NCI-H146 treated with DMSO at 0.1 percent for 48 hours (cell line): ENCODE measurements around the gene IMP4.

Source experiments
- DNase-seq: peaks from one replicate; lab custom pipeline; 2025; ENCODE audit not compliant: unreplicated experiment; lab: John Stamatoyannopoulos, UW

Gene IMP4

DNA sequence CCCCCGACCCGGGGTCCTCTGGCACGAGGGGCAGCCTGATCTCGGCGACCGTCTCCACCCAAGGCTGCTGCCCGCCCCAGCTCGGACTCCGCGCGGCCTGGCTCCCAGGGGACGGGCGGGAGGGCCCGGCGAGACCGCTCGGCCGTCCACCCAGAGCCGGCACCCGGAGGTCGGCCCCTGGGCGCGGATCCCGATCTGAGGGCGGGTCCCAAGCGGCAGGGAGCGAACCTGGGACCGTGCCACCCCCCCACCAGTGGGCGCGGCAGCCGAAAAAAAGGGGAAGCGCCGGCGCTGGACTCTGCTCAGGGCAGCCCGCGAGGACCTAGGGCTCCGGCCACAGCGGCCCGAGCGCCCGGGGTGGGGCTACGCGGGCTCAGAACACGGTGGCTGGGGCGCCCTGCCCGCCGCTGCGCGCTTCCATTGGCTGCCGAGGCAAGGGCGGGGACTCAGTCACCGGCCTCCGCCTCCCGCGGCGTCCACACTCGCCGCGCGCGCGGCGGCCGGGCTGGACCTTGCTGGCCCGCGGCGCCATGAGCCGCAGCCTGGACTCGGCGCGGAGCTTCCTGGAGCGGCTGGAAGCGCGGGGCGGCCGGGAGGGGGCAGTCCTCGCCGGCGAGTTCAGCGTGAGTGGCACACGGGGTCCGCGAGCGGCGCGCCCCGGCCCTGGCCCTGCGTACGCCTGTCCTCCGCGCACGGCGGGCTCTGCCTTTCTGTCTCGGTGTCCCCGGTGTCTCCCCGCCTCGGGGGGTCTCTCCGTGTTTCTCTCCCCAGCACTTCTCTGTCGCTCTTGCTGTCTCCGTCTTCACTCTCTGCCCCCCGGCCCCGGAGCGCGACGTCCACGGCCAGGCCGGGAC is 13.1 kb downstream of the IMP4 start, which contains the start of gene PTPN18:
Gene PTPN18, plus strand, starts transcription at position 479 of the 854 bp plus-strand sequence. Its CDS starts 52 bp downstream, at position 531.
- peak; percentile 85 for DNase-seq

DNA sequence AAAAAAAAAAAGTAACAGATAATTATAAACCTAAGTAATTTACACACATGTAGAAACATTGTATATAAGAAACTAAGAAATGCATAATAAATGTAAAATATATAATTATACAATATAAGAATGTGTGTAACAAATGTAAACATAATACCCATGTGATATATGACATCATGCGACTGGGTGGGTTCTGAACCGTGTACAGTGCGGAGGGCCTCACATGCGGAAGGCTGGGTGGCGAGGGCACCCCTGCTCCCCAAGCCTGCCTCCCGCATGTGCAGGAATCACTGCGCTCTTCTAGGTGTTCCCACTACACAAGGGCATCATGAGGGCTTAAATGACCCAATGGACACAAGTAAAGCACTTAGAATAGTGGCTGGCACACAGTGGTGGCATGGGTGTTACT is 15.2 kb downstream of the IMP4 start:
- DNase-seq, result no peak

DNA sequence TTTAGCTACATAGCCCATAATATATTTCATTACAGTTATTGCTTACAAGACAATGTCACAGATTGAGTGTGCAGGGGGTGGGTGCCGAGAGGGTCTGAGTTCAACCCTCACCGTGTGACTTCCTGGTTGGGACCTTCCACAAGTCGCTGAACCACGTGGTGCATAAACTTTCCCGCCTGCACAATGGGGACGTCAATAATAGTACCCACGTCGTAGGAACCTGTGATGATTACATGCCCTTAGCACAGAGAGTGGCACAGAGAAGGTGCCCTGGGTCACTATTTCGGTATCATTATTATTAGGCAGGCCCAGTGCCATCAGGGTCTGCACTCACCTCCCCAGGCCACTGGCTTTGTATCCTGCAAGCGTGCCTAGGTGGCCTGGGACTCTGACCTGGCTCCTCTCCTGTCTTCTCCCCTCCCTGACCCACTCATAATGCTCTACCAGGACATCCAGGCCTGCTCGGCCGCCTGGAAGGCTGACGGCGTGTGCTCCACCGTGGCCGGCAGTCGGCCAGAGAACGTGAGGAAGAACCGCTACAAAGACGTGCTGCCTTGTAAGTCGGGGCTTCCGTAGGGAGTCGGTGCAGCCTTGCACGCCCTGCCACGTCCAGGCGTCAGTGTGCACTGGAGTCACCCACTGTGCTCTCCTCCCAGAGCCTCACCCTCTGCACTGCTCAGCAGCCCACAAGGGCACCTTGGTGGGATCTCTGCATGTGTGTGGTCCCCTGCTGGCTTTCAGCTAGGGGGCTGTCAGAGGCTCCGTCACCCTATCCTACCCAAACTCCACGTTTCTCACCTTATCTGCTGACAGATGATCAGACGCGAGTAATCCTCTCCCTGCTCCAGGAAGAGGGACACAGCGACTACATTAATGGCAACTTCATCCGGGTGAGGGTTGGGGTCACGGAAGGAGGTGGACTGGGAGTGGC is 16.0 kb downstream of the IMP4 start:
- no peak for DNase-seq

DNA sequence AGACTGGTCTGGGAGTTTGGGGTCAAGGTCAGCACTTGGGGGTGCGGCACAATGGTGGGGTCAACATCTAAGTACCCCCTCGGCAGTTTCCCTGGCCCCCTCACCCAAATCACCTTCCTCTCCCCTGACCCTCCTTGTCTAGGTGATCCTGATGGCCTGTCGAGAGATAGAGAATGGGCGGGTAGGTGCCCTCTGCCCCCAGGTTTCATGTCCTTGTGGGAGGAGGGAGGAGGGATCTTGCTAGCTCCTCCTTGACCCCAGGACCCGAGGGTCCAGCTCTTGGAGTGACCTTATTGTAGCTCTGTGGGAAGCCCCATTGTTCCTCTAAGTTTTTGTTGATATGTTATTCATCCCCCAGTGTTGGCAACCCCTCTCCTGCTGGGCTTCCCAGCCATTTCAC is 16.8 kb downstream of the IMP4 start:
- DNase-seq, result no peak

DNA sequence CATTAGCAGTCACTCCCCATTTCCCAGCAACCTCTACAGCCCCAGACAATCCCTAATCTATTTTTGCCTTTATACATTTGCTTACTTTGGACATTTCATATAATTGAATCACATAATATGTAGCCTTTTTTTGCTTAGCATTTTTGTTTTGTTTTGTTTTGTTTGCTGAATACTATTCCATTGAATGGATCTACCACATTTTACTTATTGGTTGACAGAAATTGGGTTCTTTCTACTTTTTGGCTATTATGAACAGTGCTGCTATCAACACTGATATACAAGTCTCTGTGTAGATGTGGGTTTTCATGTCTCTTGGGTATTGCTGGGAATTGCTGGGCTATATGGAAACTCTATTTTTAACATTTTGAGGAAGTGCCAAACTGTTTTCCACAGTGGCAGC is 20.8 kb downstream of the IMP4 start:
- DNase-seq, result no peak

DNA sequence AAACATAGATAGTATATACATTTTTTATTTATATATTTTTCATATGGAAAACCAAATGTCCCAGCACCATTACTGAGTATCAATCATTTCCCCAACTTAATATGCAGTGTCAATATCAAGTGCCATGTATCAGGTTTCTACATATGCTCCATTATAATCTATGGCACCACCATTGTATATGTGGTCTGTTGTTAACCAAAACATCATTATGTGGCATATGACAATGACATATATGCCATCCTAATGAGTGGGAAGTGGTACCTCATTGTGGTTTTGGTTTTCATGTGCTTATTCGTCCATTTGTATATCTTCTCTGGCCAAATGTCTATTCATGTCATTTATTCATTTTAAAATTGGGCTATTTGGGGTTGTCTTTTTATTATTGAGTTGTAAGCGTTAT is 22.4 kb downstream of the IMP4 start:
- DNase-seq, result no peak

DNA sequence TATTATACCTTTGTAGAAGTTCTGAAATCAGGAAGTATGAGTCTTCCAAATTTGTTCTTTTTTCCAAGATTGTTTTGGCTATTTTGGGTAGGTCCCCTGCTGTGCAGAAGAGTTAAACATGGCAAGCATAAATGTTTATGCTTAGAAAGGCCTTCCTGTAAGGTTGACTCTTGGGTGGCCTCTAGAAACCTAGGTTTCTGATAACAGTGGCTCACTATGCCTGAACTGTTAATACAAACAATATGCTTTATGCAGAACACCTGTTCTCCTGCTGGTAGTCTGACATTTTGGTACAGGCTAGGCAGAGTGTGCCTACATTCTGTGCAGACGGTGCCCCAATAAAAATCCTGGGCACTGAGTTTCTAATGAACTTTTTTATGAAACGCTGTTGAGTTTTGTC is 23.3 kb downstream of the IMP4 start:
- no peak for DNase-seq

DNA sequence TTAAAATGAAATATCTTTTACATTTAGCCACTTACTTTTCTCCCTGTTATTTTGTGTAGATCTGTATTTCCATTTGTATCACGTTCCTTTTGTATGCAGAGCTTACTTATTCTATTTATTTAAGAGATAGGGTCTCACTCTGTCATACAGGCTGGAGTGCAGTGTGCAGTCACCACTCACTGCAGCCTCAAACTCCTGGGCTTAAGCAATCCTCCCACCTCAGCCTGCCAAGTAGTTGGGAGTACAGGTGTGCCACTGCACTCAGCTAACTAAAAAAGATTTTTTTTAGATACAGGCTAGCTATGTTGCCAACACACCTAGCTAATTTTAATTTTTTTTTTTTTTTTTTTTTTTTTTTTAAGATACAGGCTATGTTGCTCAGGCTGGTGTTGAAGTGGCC is 24.0 kb downstream of the IMP4 start:
- DNase-seq, result no peak

DNA sequence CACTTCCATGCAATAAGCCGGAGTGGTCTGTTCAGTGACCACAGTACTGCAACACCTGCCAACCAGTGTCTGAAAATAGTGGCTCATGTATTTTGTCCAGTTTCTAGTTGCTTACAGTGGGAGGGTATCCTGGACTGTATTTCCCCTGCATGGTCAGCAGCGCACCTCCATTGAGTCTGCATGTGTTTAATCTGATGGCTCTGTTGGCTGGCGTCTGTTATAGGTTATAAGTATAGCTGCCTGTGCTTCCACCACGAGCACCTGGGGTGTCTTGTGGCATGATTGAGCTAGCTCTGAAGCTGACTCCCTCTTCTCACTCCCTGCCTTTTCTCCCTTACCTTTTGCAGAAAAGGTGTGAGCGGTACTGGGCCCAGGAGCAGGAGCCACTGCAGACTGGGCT is 26.1 kb downstream of the IMP4 start:
- DNase-seq, result no peak

DNA sequence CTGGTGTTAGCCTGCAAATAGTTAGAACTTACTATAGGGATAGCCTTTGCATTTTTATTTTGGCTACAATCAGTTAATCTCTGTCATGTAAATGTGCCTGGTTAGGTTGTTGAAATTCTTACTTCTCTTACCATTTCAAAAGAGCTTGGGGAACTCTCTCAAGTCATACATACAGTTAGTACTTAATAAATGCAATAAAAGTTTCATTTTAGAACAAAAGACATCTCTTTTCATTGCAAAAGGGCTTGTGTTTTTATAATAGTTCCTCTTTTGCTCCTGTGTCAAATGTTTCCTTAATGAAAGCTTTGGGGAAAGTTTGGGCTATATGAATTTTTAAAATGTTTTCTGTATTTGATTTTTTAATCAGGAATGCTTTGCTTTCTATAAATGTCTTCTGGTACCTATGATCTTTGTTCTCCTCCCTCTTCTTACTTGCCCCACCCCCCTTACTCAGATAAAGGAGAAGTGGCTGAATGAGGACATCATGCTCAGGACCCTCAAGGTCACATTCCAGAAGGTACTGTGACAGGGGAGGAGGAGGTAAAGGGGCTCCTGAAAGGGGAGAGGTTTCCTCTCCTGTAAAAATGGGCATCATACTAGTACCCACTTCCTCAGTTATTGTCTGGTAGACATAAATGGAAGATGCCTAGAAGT is 26.7 kb downstream of the IMP4 start:
- DNase-seq, result no peak

DNA sequence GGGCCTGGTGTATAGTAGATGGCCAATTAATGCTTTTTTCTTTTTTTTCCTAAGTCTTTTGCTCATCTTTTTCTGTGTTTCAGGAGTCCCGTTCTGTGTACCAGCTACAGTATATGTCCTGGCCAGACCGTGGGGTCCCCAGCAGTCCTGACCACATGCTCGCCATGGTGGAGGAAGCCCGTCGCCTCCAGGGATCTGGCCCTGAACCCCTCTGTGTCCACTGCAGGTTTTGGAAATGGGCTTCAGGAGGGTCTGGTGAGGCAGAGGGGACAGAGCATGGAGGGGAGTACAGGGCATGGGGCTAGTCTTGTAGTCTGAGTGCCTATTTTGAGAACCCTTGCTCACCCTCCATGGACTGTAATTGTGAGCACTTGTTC is 27.3 kb downstream of the IMP4 start:
- no peak for DNase-seq

DNA sequence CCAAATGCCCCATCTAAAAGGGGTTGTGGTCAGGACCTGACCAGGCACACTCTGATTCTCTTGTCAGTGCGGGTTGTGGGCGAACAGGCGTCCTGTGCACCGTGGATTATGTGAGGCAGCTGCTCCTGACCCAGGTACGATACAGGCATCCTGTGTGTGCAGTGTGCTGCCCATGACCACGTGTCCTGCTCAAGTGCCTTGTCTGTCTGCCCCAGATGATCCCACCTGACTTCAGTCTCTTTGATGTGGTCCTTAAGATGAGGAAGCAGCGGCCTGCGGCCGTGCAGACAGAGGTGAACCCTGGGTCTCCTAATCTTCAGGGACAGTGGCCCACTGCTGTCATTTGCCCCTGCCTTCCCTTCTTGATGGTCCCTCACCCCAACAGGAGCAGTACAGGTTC is 27.8 kb downstream of the IMP4 start:
- DNase-seq, result no peak

DNA sequence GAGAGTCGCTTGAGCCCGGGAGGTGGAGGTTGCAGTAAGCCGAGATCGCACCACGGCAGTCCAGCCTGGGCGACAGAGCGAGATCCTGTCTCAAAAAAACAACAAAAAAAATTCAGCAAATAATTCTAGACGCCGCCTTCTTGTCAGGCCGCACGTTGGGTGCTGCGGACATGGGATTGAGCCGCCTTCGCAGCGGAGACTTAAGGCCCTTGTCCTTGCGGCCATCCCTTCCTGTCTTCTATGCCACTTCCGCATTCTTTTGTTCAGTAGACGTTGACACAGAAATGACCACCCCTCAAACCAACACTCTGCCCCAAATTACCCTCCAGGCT is 29.0 kb downstream of the IMP4 start:
- peak; percentile 54 for DNase-seq

DNA sequence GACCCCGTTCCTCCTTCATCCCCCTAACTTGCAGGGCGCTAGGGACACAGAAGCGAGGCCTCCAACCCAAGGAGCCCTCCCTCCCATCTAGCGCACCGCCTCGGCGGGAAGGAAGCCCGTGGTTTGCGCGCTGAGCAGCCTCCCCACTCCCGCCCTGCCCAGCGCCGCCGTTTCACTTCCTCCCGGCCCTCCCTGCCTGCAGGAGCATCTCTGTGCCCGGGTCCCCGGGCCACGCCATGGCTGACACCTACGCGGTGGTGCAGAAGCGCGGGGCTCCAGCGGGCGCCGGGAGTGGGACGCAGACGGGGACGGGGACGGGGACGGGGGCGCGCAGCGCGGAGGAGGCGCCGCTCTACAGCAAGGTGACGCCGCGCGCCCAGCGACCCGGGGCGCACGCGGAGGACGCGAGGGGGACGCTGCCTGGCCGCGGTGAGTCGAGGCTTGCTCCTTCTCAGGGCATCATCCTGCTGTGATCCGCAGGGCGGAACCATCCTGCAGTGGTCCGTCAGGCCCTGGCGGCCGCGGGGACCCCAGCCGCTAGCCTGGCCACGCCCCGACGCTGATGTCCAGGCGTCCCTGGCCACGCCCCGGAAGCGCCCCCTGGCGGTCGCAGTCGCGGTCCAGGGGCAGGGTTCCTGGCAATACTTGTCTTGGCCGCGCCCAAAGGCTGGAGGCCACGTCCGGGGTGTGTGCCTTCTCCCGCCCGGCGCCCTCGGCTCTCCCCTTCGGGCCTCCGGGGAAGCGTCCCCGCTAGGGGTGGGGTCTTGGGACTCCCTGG is 29.5 kb downstream of the IMP4 start:
- DNase-seq, result peak; percentile 83

DNA sequence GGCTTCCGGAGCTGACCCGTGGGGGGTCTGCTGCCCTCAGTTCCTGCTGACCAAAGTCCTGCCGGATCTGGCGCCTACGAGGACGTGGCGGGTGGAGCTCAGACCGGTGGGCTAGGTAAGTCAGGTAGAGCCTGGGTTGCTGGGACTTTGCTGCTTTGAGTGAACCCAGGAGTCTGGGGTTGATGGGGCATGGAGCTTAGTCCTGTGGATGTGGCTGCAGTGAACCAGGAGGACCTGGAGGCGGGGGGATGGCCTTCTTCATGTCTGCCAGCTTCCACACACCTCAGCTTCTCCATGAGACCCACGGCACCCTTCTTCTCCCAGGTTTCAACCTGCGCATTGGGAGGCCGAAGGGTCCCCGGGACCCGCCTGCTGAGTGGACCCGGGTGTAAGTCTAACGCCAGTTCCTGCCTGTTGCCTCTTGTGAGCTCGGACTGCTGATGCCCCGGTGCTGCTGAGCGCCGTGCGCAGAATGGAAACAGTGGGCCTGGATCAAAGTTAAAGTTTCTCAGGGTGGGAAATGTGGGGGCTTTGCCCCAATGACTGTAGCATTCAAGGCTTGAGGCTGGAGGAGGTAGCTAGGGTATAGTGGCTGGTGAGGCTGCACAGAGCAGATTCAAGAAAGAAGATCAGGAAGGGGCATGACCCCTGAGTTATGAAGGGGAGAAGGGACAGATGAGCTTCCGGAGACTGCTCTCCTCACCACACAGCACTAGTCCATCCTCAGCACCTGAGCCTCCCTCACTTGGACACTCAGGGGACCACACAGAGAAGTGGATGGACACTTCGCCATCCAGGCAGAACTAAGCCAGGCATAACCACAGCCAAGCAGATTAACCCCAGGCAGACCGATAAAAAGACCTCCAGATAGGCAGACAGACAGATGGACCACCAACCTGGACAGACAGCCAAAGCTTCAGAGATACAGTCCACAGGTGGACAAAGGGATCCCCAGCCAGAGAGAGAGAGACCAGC is 30.4 kb downstream of the IMP4 start:
- no peak for DNase-seq

DNA sequence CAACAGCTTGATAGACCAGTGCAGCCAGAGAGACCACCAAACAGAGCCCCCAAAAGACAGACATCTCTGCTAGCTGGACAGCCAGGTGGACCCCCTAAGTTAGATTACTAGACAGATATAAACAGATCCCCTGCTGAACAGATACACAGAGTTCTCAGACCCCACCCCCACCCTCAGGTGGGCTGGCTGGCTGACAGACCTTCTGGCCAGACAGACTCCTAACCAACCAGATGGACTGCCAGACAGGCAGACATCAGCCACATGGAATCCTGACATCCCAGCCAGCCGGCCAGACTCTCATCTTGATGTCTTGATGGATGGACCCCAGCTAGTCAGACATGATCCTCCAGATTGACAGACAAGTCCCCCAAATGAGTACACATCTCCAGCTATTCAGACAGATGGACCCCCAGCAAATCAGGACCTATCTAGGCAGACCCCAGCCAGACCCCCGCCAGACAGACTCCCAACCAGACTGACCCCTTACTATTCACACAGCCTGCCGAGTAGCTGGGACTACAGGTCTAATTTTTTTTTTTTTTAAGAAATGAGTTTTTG is 31.2 kb downstream of the IMP4 start:
- DNase-seq, result no peak

DNA sequence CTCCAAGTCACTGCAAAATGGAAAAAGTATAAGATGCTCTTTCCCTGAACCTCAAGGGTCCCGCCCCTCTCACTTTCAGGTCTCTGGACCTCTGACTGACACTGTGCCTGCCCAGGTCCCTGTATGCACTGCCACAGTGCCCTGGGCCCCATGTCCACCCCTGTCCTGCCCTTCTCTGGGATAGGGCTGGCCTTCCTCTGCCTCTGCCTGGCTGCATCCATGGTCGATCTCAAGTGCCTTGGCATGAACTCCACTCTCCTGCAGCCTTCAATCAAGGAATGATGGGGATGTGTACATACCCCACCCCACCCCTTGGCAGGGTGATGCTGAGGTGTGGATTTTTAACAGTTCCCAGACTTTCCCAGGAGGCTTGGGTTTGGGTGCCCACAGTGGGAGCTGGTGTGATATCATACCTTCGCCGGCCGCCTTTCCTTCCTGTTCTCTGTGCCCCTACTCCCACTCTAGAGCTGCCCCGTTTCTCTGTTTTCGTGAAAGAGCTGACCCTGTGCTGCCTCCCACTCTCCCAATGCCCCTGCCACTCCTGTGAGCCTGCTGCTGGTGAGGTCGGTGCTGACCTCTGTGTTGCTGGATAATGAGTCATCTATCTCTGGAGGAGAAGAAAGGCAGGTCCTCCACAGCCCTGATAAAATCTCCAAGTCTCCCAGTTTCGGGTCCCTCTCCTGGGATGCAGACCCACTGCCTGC is 32.0 kb downstream of the IMP4 start:
- DNase-seq, result no peak

DNA sequence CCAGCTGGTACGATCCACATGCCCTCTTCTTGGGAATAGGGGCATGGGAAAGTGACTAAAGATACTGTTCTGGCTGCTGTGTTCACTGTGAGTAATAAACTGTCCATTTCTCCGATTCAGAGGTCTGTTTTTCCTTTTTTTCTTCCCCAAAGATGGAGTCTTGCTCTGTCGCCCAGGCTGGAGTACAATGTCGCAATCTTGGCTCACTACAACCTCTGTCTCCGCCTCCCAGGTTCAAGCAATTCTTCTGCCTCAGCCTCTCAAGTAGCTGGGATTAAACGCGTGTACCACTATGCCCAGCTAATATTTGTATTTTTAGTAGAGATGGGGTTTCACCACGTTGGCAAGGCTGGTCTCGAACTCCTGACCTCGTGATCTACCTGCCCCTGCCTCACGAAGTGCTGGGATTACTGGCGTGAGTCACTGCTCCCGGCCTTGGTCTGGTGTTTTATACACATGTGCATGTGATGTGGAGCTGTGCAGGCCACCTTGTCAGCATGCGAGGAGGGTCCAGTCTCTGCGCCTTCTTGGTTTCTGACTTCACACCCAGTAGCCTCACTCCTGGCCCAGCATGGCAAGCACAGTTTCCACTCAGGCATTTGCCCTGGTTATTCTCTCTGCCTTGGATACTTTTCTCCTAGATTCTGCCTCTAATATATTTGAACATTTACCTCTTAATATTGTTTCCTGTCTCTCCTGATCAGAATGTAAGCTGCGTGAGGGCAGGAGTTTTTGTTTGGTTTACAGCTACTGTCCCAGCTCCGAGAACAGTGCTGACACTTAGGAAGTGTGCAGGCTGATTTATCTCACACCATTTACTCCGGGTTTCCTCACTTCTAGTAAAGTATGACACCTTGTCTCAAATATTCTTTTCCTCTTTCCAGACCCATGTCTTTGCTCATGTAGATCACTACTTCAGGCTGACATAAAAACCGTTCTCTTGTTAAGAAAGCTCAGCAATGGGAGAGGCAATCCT is 32.9 kb downstream of the IMP4 start:
- no peak for DNase-seq
